Spleen (tissue), 7 donors: ENCODE data around the gene POGLUT2.

Experiments
- CTCF ChIP-seq, 11 experiments: fragments of 200-600 bp in 7 of 11; fragments of 450-650 bp in 4 of 11; sonication (generic) in 4 of 11; IDR thresholded peaks in 8 of 11; conservative IDR thresholded peaks in 3 of 11; 1 replicate in 7 of 11; 2 replicates in 4 of 11; pipeline versions ENCODE4 v1.4.0 to v1.8.0; 2016 to 2021; ENCODE audit warnings: antibody characterized with exemption in 11 of 11, inconsistent platforms in 4 of 11, mild to moderate bottlenecking in 1 of 11
- POLR2A ChIP-seq, 3 donors: fragments of 450-650 bp; IDR thresholded peaks; one replicate each; pipeline ENCODE4 v1.5.1; 2017; ENCODE audit warnings: antibody characterized with exemption in 3 of 3, mild to moderate bottlenecking in 1 of 3
- donor health status: DM: no; HTN: no; CAD: no; lungs with moderate emphysema.
- donor health status: DM: no; HTN: no; CAD: no.
- donor health status: DM: no; HTN: no; CAD: no.

GRCh38 chr13:102817241-102817640, 18.5 kb upstream of the POGLUT2 start:
- TF ChIP-seq CTCF (IDR thresholded peaks at IDR 0.05 in 8 of 11, conservative IDR thresholded peaks at IDR 0.05 in 3 of 11) (no peak), POLR2A (IDR thresholded peaks at IDR 0.05) (no peak)
